ENCODE measurements around the gene OR52B2.

GRCh38 chr11:6201481-6201880 lies 31.4 kb upstream of the OR52B2 start:
- TF ChIP-seq POLR2A (IDR thresholded peaks at IDR 0.05) (no peak), CTCF (IDR thresholded peaks at IDR 0.05) (no peak)

All from body of pancreas (tissue), 4 donors.